Cortex of kidney (tissue), 1 donor: ENCODE results near the gene SLC4A1.

Experiments
- DNase-seq: peaks from one replicate; lab custom pipeline; 2025; lab: John Stamatoyannopoulos, UW

Gene SLC4A1

GRCh38 chr17:44267818-44268490 lies at the start of gene SLC4A1:
TSS of gene SLC4A1 (minus strand) at chr17:44268135. CDS start at chr17:44262866, 5,269 bp downstream.
- DNase-seq = no peak

- no peak for DNase-seq
These were observed 49.6 kb upstream of the SLC4A1 start for GRCh38 chr17:44317545-44317944.

- no peak for DNase-seq
These were observed 48.1 kb upstream of the SLC4A1 start for GRCh38 chr17:44315760-44316731.

DNA sequence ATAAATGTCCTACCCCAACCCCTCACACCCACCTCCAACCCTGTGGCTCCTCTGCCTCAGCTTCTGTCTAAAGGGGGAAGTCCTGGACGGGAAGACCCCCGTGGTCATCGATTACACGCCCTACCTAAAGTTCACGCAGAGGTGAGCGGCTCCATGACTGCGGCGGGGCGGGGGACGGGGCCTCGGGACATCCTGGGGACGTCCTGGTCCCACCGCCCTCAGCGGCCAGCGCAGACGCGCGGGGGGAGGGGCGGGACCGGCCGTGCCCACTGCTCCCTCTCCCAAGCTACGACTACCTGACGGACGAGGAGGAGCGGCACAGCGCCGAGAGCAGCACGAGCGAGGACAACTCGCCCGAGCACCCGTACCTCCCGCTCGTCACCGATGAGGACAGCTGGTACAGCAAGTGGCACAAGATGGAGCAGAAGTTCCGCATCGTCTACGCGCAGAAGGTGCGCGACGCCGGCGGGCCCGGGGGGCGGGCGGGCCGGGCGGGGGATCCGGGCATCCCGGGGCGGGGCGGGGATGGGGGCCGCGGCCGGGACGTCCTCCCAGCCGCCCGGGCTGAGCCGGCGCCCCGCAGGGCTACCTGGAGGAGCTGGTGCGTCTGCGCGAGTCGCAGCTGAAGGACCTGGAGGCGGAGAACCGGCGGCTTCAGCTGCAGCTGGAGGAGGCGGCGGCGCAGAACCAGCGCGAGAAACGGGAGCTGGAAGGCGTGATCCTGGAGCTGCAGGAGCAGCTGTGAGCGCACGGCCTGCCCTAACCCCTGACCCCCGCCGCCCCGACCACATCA lies 47.1 kb upstream of the SLC4A1 start:
- no peak for DNase-seq

DNA sequence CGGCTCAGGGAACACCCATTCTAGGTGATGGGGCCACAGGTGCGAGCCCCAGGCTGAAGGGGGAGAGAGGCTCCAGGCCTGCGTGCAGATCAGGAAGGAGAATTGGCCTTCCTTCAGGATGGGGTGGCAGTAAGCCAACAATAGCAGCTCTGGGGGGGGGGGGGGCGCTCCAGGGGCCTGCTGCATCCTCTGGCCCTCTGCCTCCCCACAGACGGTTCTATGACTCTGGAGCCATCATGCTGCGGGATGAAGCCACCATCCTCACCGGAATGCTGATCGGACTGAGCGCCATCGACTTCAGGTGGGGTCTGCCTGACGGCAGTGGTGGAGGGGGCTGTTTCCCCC lies 46.6 kb upstream of the SLC4A1 start:
- no peak for DNase-seq

GRCh38 chr17:44314031-44314430 lies 46.1 kb upstream of the SLC4A1 start:
- DNase-seq = no peak

- DNase-seq = no peak
These were observed 44.6 kb upstream of the SLC4A1 start for GRCh38 chr17:44312396-44313104.

DNA sequence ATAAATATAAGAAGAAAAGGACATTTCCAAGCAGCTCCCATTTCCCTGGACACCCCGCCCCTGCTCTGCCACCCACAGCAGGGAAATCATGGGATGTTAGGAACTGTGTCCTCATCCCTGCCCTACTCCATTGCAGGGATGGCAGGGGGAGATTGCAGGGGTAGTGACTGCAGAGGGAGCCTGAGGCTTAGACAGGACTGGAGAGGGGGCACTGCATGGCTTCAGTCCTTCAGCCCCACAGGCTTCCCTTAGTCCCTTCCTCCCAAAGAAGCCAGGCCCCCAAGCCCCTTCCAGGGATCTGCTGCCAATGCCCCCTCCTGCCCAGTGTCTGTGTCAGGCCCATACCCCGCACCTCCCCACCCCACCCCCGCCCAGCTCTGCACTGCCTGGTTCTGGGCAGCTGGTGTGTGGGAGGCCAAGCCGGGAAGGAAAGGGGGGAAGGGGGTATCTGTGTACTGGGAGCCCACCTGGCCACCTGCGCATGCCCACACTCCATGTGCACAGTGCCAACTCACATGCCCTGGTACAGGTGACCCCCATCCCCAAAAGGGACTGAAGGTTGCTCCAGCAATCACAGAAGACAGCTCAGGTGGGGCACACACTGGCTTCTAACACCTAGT lies 43.7 kb upstream of the SLC4A1 start:
- no peak for DNase-seq

GRCh38 chr17:44310609-44311376 lies 42.9 kb upstream of the SLC4A1 start:
- DNase-seq = no peak

GRCh38 chr17:44310188-44310587 lies 42.3 kb upstream of the SLC4A1 start:
- no peak for DNase-seq

- DNase-seq = no peak
These were observed 41.5 kb upstream of the SLC4A1 start for GRCh38 chr17:44309472-44309871.

DNA sequence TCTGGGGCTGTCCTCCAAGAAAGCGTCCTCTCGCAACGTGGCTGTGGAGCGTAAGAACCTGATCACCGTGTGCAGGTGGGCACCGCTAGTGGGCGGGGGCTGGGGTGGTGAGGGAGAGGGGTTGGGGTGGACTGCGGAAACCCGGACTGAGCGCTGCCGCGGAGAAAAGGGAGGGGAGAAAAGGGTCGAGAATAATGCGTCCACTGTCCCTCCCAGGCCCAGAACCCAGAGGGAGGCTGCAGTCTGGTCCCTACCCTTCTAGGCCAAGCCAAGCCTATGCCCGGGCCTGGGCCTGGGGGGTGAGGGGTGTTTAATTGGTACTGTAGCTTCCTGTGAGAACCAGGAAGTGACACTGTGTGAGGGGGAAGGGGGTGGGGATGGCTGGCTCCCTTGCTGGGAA lies 40.9 kb upstream of the SLC4A1 start:
- no peak for DNase-seq

DNA sequence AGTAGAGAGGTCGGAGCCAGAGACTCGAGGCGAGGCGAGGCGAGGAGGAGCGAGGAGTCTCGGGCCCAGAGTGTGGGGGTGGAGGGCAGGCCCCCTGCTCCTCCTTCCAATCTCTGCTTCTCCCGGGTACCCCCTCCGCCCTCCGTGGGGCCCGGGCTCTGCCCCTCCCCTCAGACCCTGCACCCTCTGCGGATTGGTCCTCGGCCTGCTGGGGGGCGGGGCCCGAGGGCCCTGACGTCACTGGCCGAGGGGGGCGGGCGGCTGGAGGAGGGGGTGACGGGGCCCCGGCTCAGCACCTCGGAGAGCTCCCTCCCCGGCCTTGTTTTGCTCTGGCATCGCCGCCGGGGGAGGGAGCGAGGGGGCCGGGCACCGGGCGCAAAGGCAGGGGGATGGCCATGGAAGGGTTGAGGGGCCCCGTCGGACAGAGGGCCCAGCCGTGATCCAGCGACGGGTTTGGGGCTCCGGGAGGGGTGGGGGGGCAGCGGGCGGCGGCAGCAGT lies 40.4 kb upstream of the SLC4A1 start, which contains the start of gene RUNDC3A:
RUNDC3A (plus strand) TSS at position 282 of the 499 bp plus-strand sequence. CDS start 232 bp downstream, outside the sequence.
- no peak for DNase-seq

- DNase-seq = no peak
These were observed 39.7 kb upstream of the SLC4A1 start for GRCh38 chr17:44307387-44308186.

DNA sequence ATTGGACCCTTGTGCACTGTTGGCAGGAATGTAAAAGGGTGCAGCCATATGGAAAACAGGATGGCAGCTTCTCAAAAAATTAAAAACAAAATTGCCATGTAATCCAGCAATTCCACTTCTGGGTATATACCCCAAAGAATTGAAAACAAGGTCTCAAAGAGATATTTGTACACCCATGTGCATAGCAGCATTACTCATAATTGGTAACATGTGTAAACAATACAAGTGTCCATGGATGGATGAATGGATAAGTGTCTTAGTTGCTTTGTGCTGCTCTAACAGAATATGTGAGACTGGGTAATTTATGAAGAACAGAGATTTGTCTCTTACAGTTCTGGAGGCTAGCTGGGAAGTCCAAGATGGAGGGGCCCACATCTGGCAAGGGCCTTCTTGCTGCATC lies 36.7 kb upstream of the SLC4A1 start:
- no peak for DNase-seq

- no peak for DNase-seq
These were observed 30.0 kb upstream of the SLC4A1 start for GRCh38 chr17:44297975-44298374.

DNA sequence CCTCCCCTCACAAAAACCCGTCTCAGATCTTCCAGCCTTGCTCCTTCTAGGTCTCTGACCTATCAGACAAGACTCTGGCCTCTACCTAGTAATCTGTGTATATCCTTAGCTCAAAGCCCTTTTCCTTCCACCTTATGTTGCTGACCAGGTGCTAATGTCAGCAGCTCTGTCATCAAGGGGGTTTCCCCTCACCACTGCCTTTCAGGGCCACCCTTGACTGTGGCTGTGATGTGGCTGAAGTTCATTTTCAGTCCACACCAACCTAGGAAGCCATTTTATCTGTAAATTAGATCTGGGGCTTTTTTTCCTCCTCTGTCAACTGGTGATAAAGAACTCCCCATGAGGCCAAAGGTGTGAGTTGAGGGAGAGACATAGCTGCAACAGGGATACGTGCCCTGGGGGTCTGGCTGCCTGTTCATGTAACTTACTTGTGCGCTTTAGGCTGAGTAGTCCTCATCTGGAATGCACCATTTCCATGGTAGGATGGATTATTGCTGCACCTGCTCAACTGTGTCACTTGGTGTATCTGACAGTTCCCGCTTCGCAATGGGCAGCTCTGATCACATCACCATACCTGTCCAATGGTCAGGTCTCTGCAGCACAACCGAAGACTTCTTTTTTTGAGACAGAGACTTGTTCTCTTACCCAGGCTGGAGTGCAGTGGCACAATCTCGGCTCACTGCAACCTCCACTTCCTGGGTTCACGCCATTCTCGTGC lies 25.7 kb upstream of the SLC4A1 start:
- no peak for DNase-seq

- no peak for DNase-seq
These were observed 19.7 kb upstream of the SLC4A1 start for GRCh38 chr17:44287651-44288050.

DNA sequence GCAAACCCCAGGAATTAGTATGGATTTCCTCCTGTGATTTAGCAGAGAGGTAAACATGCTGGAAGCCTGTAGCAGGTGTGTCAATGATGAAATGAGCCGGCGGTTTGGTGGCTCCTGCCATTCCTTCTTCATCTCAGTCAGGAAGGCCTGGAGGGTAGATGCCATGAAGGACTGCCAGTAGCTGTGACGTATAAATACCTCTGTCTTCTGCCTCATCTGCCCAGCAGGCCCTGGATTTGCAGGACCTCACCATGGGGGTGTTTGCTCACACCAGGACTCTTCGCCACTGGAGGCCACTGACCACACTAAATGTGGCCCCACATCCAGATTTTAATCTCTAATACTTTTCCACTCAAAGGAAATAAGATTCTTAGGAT lies 16.1 kb upstream of the SLC4A1 start:
- no peak for DNase-seq
